IPS-15b (cell line): Measurements from ENCODE around the gene CD81.
"Not testable (repeated sequence)": the region's sequence is repeated elsewhere in the genome, so short reads cannot be mapped to it uniquely, and the experiment has no call there.

Experiments
- H3K27me3 ChIP-seq: one replicate; pipeline ENCODE4 v1.6.1; 2013; ENCODE audit warnings: low read length; ENCODE audit not compliant: control insufficient read depth, insufficient read depth
- H3K36me3 ChIP-seq: one replicate; pipeline ENCODE4 v1.6.1; 2013; ENCODE audit warnings: low read length; ENCODE audit not compliant: control insufficient read depth, insufficient read depth
- H3K4me1 ChIP-seq: one replicate; pipeline ENCODE4 v1.6.1; 2013; ENCODE audit warnings: mild to moderate bottlenecking, low read length; ENCODE audit not compliant: control insufficient read depth, insufficient read depth
- H3K4me3 ChIP-seq: one replicate; pipeline ENCODE4 v1.5.1; 2013; ENCODE audit warnings: low read depth, low read length
- H3K9ac ChIP-seq: one replicate; pipeline ENCODE4 v1.6.1; 2013; ENCODE audit warnings: low read depth, mild to moderate bottlenecking, low read length
- H3K9me3 ChIP-seq: one replicate; pipeline ENCODE4 v1.6.1; 2013; ENCODE audit warnings: mild to moderate bottlenecking, low read length; ENCODE audit not compliant: control insufficient read depth, insufficient read depth

The CD81 gene

GRCh38 chr11:2358754-2359442, 18.2 kb upstream of the CD81 start:
- H3K4me3 ChIP-seq = no peak overlapping the region
- H3K36me3 ChIP-seq = no peaks in the 10 kb centered on the region
- no peak overlapping the region for H3K9ac ChIP-seq
- no peaks in the 10 kb centered on the region for H3K27me3 ChIP-seq
- peaks cover 5% of the 10 kb centered on the region for H3K9me3 ChIP-seq
- no peaks in the 10 kb centered on the region for H3K4me1 ChIP-seq

- no peak overlapping the region for H3K9ac ChIP-seq
- H3K4me1 ChIP-seq = no peaks in the 10 kb centered on the region
- no peaks in the 10 kb centered on the region for H3K27me3 ChIP-seq
- no peak overlapping the region for H3K4me3 ChIP-seq
- H3K36me3 ChIP-seq = no peaks in the 10 kb centered on the region
- peaks cover 5% of the 10 kb centered on the region for H3K9me3 ChIP-seq
These were observed 17.6 kb upstream of the CD81 start for GRCh38 chr11:2359557-2359956.

- Histone ChIP-seq H3K9me3 (peaks cover 5% of the 10 kb centered on the region), H3K27me3 (no peaks in the 10 kb centered on the region)
These were observed 16.9 kb upstream of the CD81 start for GRCh38 chr11:2360081-2360642.

GRCh38 chr11:2361565-2361964, 15.5 kb upstream of the CD81 start:
- Histone ChIP-seq H3K9me3 (no peaks in the 10 kb centered on the region), H3K36me3 (no peaks in the 10 kb centered on the region), H3K27me3 (no peaks in the 10 kb centered on the region), H3K4me1 (no peaks in the 10 kb centered on the region), H3K4me3 (no peak overlapping the region), H3K9ac (no peak overlapping the region)

More at GRCh38 chr11:2360081-2360642, 16.9 kb upstream of the CD81 start:
- no peak overlapping the region for H3K4me3 ChIP-seq
- no peak overlapping the region for H3K9ac ChIP-seq
- no peaks in the 10 kb centered on the region for H3K36me3 ChIP-seq
- no peaks in the 10 kb centered on the region for H3K4me1 ChIP-seq

GRCh38 chr11:2362414-2362813, 14.7 kb upstream of the CD81 start:
- H3K4me3 ChIP-seq = no peak overlapping the region
- no peaks in the 10 kb centered on the region for H3K27me3 ChIP-seq
- H3K4me1 ChIP-seq = no peaks in the 10 kb centered on the region
- H3K36me3 ChIP-seq = no peaks in the 10 kb centered on the region
- H3K9ac ChIP-seq = no peak overlapping the region
- no peaks in the 10 kb centered on the region for H3K9me3 ChIP-seq

- Histone ChIP-seq H3K4me1 (no peaks in the 10 kb centered on the region), H3K4me3 (no peak overlapping the region), H3K36me3 (no peaks in the 10 kb centered on the region), H3K9me3 (no peaks in the 10 kb centered on the region), H3K27me3 (no peaks in the 10 kb centered on the region), H3K9ac (no peak overlapping the region)
These were observed 14.0 kb upstream of the CD81 start for GRCh38 chr11:2363130-2363529.

- Histone ChIP-seq H3K27me3 (no peaks in the 10 kb centered on the region), H3K9me3 (no peaks in the 10 kb centered on the region), H3K9ac (no peak overlapping the region), H3K4me3 (no peak overlapping the region), H3K36me3 (no peaks in the 10 kb centered on the region), H3K4me1 (no peaks in the 10 kb centered on the region)
These were observed 13.3 kb upstream of the CD81 start for GRCh38 chr11:2363577-2364370.

GRCh38 chr11:2364386-2364785, 12.7 kb upstream of the CD81 start:
- H3K4me1 ChIP-seq, H3K9me3 ChIP-seq, H3K27me3 ChIP-seq, H3K9ac ChIP-seq, H3K4me3 ChIP-seq, H3K36me3 ChIP-seq: not testable (repeated sequence)

- Histone ChIP-seq H3K4me1 (no peaks in the 10 kb centered on the region), H3K36me3 (no peaks in the 10 kb centered on the region), H3K27me3 (no peaks in the 10 kb centered on the region), H3K4me3 (no peak overlapping the region), H3K9ac (no peak overlapping the region), H3K9me3 (no peaks in the 10 kb centered on the region)
These were observed 11.4 kb upstream of the CD81 start for GRCh38 chr11:2365571-2366210.

- no peaks in the 10 kb centered on the region for H3K9me3 ChIP-seq
- no peak overlapping the region for H3K9ac ChIP-seq
- H3K27me3 ChIP-seq = no peaks in the 10 kb centered on the region
- H3K4me3 ChIP-seq = no peak overlapping the region
- H3K36me3 ChIP-seq = no peaks in the 10 kb centered on the region
- H3K4me1 ChIP-seq = no peaks in the 10 kb centered on the region
These were observed 10.8 kb upstream of the CD81 start for GRCh38 chr11:2366276-2366675.

GRCh38 chr11:2366733-2367132, 10.4 kb upstream of the CD81 start:
- H3K9me3 ChIP-seq = no peaks in the 10 kb centered on the region
- no peaks in the 10 kb centered on the region for H3K4me1 ChIP-seq
- no peak overlapping the region for H3K4me3 ChIP-seq
- H3K27me3 ChIP-seq = no peaks in the 10 kb centered on the region
- no peak overlapping the region for H3K9ac ChIP-seq
- H3K36me3 ChIP-seq = no peaks in the 10 kb centered on the region
